HEK293 (cell line): Measurements from ENCODE around the gene XIRP2.

Experiments used
- CTCF ChIA-PET: fragments of 350-600 bp; formaldehyde crosslinking; extraction: SDS; loops from one replicate; lab custom pipeline; 2021; ENCODE audit warnings: antibody characterized with exemption; lab: Yijun Ruan, JAX
- POLR2A ChIA-PET: fragments of 300-600 bp; formaldehyde crosslinking; extraction: SDS; loops from one replicate; lab custom pipeline; 2020; ENCODE audit warnings: antibody characterized with exemption, inconsistent platforms; lab: Yijun Ruan, JAX
- H3K27ac ChIP-seq: fragments of 200-500 bp; sonication (Bioruptor generic); 2 replicates; pipeline ENCODE4 v1.5.1; 2014; ENCODE audit warnings: low read depth, low read length, control low read depth, inconsistent platforms; ENCODE audit errors: extremely low read depth
- H3K36me3 ChIP-seq, 2 experiments: fragments of 200-500 bp in 1 of 2; sonication (Bioruptor generic) in 1 of 2; 1 replicate in 1 of 2; 2 replicates in 1 of 2; pipeline ENCODE4 v1.5.1; 2014 to 2017; ENCODE audit warnings: inconsistent platforms in 2 of 2, low read length in 2 of 2; ENCODE audit not compliant: control insufficient read depth in 2 of 2, insufficient read depth in 1 of 2
- H3K4me1 ChIP-seq: fragments of 200-500 bp; sonication (Bioruptor generic); 2 replicates; pipeline ENCODE4 v1.5.1; 2014; ENCODE audit warnings: mild to moderate bottlenecking, low read length, inconsistent platforms; ENCODE audit not compliant: control insufficient read depth, insufficient read depth
- H3K4me3 ChIP-seq: 2 replicates; pipeline ENCODE4 v1.5.1; 2011; ENCODE audit warnings: low read depth, mild to moderate bottlenecking, control low read depth, low read length, moderate library complexity
- H3K9me3 ChIP-seq: fragments of 200-500 bp; sonication (Bioruptor generic); 2 replicates; pipeline ENCODE4 v1.5.1; 2014; ENCODE audit warnings: low read depth, low read length, inconsistent platforms; ENCODE audit not compliant: control insufficient read depth, insufficient read depth
- GLIS2 ChIP-seq: fragments of 450-650 bp; formaldehyde crosslinking; IDR thresholded peaks from 2 replicates; pipeline ENCODE4 v1.5.1; 2016; ENCODE audit warnings: missing biosample characterization, missing genetic modification characterization
- ZEB2 ChIP-seq: fragments of 450-650 bp; formaldehyde crosslinking; IDR thresholded peaks from 2 replicates; pipeline ENCODE4 v1.5.1; 2016; ENCODE audit warnings: missing biosample characterization, missing genetic modification characterization
- ZNF211 ChIP-seq: fragments of 450-650 bp; formaldehyde crosslinking; IDR thresholded peaks from 2 replicates; pipeline ENCODE4 v1.5.1; 2016; ENCODE audit warnings: low read depth, missing biosample characterization, missing genetic modification characterization
- ZNF354C ChIP-seq: fragments of 450-650 bp; formaldehyde crosslinking; IDR thresholded peaks from 2 replicates; pipeline ENCODE4 v1.5.1; 2016; ENCODE audit warnings: missing biosample characterization, missing genetic modification characterization, low read depth, borderline replicate concordance
- ZNF530 ChIP-seq: fragments of 450-650 bp; formaldehyde crosslinking; IDR thresholded peaks from 2 replicates; pipeline ENCODE4 v1.5.1; 2016; ENCODE audit warnings: low read depth, missing biosample characterization, missing genetic modification characterization
- ZNF629 ChIP-seq: fragments of 450-650 bp; formaldehyde crosslinking; IDR thresholded peaks from 2 replicates; pipeline ENCODE4 v1.5.1; 2017; ENCODE audit warnings: missing biosample characterization, missing genetic modification characterization
- ZNF670 ChIP-seq: fragments of 450-650 bp; formaldehyde crosslinking; IDR thresholded peaks from 2 replicates; pipeline ENCODE4 v1.5.1; 2016; ENCODE audit warnings: missing biosample characterization, missing genetic modification characterization, low read depth
- ZSCAN16 ChIP-seq: fragments of 450-650 bp; formaldehyde crosslinking; IDR thresholded peaks from 2 replicates; pipeline ENCODE4 v1.5.1; 2016; ENCODE audit warnings: missing biosample characterization, missing genetic modification characterization
- ZSCAN23 ChIP-seq: fragments of 450-650 bp; formaldehyde crosslinking; IDR thresholded peaks from 2 replicates; pipeline ENCODE4 v1.5.1; 2016; ENCODE audit warnings: missing biosample characterization, missing genetic modification characterization
- TF ChIP-seq, protein P1 (sequence below): fragments of 450-650 bp; formaldehyde crosslinking; conservative IDR thresholded peaks from 2 replicates; pipeline ENCODE4 v1.5.1; 2016; ENCODE audit warnings: low read depth, missing biosample characterization, missing genetic modification characterization
- TF ChIP-seq, protein P2 (sequence below): fragments of 450-650 bp; formaldehyde crosslinking; IDR thresholded peaks from 2 replicates; pipeline ENCODE4 v1.5.1; 2016; ENCODE audit warnings: missing biosample characterization, missing genetic modification characterization, borderline replicate concordance
- TF ChIP-seq, protein P3 (sequence below): fragments of 450-650 bp; formaldehyde crosslinking; IDR thresholded peaks from 2 replicates; pipeline ENCODE4 v1.5.1; 2016; ENCODE audit warnings: missing biosample characterization, missing genetic modification characterization, low read depth
- TF ChIP-seq, protein P4 (sequence below): fragments of 450-650 bp; formaldehyde crosslinking; IDR thresholded peaks from 2 replicates; pipeline ENCODE4 v1.5.1; 2016; ENCODE audit warnings: missing biosample characterization, missing genetic modification characterization
- TF ChIP-seq, protein P5 (sequence below): fragments of 450-650 bp; formaldehyde crosslinking; IDR thresholded peaks from 2 replicates; pipeline ENCODE4 v1.5.1; 2016; ENCODE audit warnings: missing biosample characterization, missing genetic modification characterization
- TF ChIP-seq, protein P6 (sequence below): fragments of 450-650 bp; formaldehyde crosslinking; conservative IDR thresholded peaks from 2 replicates; pipeline ENCODE4 v1.5.1; 2016; ENCODE audit warnings: low read depth, missing biosample characterization, missing genetic modification characterization
- TF ChIP-seq, protein P7 (sequence below): fragments of 450-650 bp; formaldehyde crosslinking; IDR thresholded peaks from 2 replicates; pipeline ENCODE4 v1.5.1; 2016; ENCODE audit warnings: missing biosample characterization, missing genetic modification characterization

XIRP2 gene

DNA sequence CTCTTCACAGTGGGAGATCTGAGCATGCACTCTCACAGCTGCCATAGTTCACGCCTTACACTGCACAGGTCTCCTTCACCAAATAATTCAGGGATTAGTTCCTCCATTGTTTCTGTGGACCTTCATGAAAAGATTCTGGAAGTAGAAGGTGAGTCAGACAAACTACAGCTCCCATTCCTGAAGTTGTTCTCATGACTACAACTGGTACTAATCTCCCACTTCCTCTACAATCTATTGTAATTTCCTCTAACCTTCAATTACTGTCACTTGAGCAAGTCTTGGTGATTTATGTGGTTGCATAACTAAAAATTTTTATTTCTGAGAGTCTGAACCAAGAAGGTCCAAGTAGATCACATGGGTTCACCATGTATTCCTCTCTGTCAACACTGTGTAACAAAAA, 128.7 kb downstream of the XIRP2 start (continued):
- TF ChIP-seq, protein P1, sequence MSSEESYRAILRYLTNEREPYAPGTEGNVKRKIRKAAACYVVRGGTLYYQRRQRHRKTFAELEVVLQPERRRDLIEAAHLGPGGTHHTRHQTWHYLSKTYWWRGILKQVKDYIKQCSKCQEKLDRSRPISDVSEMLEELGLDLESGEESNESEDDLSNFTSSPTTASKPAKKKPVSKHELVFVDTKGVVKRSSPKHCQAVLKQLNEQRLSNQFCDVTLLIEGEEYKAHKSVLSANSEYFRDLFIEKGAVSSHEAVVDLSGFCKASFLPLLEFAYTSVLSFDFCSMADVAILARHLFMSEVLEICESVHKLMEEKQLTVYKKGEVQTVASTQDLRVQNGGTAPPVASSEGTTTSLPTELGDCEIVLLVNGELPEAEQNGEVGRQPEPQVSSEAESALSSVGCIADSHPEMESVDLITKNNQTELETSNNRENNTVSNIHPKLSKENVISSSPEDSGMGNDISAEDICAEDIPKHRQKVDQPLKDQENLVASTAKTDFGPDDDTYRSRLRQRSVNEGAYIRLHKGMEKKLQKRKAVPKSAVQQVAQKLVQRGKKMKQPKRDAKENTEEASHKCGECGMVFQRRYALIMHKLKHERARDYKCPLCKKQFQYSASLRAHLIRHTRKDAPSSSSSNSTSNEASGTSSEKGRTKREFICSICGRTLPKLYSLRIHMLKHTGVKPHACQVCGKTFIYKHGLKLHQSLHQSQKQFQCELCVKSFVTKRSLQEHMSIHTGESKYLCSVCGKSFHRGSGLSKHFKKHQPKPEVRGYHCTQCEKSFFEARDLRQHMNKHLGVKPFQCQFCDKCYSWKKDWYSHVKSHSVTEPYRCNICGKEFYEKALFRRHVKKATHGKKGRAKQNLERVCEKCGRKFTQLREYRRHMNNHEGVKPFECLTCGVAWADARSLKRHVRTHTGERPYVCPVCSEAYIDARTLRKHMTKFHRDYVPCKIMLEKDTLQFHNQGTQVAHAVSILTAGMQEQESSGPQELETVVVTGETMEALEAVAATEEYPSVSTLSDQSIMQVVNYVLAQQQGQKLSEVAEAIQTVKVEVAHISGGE = no peak
- TF ChIP-seq, protein P2, sequence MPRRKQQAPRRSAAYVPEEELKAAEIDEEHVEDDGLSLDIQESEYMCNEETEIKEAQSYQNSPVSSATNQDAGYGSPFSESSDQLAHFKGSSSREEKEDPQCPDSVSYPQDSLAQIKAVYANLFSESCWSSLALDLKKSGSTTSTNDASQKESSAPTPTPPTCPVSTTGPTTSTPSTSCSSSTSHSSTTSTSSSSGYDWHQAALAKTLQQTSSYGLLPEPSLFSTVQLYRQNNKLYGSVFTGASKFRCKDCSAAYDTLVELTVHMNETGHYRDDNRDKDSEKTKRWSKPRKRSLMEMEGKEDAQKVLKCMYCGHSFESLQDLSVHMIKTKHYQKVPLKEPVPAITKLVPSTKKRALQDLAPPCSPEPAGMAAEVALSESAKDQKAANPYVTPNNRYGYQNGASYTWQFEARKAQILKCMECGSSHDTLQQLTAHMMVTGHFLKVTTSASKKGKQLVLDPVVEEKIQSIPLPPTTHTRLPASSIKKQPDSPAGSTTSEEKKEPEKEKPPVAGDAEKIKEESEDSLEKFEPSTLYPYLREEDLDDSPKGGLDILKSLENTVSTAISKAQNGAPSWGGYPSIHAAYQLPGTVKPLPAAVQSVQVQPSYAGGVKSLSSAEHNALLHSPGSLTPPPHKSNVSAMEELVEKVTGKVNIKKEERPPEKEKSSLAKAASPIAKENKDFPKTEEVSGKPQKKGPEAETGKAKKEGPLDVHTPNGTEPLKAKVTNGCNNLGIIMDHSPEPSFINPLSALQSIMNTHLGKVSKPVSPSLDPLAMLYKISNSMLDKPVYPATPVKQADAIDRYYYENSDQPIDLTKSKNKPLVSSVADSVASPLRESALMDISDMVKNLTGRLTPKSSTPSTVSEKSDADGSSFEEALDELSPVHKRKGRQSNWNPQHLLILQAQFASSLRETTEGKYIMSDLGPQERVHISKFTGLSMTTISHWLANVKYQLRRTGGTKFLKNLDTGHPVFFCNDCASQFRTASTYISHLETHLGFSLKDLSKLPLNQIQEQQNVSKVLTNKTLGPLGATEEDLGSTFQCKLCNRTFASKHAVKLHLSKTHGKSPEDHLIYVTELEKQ (tag by site-specific recombination) = no peak
- TF ChIP-seq ZNF354C (tag by site-specific recombination) (no peak), ZNF629 (tag by site-specific recombination) (no peak), GLIS2 (no peak), ZNF670 (no peak), ZNF530 (no peak)

DNA sequence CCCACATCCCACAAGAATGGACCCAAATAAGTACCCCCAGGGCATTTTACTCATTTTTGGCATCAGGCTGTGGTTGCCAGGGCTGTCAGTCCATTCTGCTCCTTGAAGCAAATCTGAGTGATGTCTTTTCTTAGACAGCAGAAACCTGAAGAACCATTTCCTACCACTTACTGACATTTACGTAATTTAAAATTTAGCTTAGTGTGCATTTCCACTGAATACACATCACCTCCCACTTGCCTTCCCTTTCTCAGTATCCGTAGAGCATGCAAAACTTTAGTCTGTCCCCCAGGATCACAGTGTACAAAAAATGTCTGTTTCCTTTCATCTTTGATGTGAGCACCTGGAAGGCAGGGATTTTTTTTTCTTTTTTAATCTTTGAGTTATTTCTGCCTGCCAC, 130.3 kb downstream of the XIRP2 start:
- Histone ChIP-seq H3K4me3 (no peak overlapping the region), H3K36me3 (no peaks in the 10 kb centered on the region), H3K9me3 (no peaks in the 10 kb centered on the region), H3K27ac (no peak overlapping the region), H3K4me1 (no peaks in the 10 kb centered on the region)
- CTCF ChIA-PET = no interaction called here
- POLR2A ChIA-PET = no interaction called here
- no peak for TF ChIP-seq ZEB2 (tag by site-specific recombination)
- TF ChIP-seq, protein P3, sequence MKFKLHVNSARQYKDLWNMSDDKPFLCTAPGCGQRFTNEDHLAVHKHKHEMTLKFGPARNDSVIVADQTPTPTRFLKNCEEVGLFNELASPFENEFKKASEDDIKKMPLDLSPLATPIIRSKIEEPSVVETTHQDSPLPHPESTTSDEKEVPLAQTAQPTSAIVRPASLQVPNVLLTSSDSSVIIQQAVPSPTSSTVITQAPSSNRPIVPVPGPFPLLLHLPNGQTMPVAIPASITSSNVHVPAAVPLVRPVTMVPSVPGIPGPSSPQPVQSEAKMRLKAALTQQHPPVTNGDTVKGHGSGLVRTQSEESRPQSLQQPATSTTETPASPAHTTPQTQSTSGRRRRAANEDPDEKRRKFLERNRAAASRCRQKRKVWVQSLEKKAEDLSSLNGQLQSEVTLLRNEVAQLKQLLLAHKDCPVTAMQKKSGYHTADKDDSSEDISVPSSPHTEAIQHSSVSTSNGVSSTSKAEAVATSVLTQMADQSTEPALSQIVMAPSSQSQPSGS (tag by site-specific recombination) = no peak
- TF ChIP-seq, protein P4, sequence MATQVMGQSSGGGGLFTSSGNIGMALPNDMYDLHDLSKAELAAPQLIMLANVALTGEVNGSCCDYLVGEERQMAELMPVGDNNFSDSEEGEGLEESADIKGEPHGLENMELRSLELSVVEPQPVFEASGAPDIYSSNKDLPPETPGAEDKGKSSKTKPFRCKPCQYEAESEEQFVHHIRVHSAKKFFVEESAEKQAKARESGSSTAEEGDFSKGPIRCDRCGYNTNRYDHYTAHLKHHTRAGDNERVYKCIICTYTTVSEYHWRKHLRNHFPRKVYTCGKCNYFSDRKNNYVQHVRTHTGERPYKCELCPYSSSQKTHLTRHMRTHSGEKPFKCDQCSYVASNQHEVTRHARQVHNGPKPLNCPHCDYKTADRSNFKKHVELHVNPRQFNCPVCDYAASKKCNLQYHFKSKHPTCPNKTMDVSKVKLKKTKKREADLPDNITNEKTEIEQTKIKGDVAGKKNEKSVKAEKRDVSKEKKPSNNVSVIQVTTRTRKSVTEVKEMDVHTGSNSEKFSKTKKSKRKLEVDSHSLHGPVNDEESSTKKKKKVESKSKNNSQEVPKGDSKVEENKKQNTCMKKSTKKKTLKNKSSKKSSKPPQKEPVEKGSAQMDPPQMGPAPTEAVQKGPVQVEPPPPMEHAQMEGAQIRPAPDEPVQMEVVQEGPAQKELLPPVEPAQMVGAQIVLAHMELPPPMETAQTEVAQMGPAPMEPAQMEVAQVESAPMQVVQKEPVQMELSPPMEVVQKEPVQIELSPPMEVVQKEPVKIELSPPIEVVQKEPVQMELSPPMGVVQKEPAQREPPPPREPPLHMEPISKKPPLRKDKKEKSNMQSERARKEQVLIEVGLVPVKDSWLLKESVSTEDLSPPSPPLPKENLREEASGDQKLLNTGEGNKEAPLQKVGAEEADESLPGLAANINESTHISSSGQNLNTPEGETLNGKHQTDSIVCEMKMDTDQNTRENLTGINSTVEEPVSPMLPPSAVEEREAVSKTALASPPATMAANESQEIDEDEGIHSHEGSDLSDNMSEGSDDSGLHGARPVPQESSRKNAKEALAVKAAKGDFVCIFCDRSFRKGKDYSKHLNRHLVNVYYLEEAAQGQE (tag by site-specific recombination) = no peak
- TF ChIP-seq, protein P5, sequence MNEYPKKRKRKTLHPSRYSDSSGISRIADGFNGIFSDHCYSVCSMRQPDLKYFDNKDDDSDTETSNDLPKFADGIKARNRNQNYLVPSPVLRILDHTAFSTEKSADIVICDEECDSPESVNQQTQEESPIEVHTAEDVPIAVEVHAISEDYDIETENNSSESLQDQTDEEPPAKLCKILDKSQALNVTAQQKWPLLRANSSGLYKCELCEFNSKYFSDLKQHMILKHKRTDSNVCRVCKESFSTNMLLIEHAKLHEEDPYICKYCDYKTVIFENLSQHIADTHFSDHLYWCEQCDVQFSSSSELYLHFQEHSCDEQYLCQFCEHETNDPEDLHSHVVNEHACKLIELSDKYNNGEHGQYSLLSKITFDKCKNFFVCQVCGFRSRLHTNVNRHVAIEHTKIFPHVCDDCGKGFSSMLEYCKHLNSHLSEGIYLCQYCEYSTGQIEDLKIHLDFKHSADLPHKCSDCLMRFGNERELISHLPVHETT (tag by site-specific recombination) = no peak
- TF ChIP-seq, protein P6, sequence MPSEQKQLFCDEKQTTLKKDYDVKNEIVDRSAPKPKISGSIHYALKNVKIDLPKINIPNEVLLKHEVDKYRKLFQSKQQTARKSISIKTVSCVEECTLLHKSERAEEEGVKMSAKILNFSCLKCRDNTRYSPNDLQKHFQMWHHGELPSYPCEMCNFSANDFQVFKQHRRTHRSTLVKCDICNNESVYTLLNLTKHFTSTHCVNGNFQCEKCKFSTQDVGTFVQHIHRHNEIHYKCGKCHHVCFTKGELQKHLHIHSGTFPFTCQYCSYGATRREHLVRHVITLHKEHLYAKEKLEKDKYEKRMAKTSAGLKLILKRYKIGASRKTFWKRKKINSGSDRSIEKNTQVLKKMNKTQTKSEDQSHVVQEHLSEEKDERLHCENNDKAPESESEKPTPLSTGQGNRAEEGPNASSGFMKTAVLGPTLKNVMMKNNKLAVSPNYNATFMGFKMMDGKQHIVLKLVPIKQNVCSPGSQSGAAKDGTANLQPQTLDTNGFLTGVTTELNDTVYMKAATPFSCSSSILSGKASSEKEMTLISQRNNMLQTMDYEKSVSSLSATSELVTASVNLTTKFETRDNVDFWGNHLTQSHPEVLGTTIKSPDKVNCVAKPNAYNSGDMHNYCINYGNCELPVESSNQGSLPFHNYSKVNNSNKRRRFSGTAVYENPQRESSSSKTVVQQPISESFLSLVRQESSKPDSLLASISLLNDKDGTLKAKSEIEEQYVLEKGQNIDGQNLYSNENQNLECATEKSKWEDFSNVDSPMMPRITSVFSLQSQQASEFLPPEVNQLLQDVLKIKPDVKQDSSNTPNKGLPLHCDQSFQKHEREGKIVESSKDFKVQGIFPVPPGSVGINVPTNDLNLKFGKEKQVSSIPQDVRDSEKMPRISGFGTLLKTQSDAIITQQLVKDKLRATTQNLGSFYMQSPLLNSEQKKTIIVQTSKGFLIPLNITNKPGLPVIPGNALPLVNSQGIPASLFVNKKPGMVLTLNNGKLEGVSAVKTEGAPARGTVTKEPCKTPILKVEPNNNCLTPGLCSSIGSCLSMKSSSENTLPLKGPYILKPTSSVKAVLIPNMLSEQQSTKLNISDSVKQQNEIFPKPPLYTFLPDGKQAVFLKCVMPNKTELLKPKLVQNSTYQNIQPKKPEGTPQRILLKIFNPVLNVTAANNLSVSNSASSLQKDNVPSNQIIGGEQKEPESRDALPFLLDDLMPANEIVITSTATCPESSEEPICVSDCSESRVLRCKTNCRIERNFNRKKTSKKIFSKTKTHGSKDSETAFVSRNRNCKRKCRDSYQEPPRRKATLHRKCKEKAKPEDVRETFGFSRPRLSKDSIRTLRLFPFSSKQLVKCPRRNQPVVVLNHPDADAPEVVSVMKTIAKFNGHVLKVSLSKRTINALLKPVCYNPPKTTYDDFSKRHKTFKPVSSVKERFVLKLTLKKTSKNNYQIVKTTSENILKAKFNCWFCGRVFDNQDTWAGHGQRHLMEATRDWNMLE = no peak
- TF ChIP-seq ZSCAN23 = no peak
- TF ChIP-seq, protein P7, sequence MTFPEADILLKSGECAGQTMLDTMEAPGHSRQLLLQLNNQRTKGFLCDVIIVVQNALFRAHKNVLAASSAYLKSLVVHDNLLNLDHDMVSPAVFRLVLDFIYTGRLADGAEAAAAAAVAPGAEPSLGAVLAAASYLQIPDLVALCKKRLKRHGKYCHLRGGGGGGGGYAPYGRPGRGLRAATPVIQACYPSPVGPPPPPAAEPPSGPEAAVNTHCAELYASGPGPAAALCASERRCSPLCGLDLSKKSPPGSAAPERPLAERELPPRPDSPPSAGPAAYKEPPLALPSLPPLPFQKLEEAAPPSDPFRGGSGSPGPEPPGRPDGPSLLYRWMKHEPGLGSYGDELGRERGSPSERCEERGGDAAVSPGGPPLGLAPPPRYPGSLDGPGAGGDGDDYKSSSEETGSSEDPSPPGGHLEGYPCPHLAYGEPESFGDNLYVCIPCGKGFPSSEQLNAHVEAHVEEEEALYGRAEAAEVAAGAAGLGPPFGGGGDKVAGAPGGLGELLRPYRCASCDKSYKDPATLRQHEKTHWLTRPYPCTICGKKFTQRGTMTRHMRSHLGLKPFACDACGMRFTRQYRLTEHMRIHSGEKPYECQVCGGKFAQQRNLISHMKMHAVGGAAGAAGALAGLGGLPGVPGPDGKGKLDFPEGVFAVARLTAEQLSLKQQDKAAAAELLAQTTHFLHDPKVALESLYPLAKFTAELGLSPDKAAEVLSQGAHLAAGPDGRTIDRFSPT (tag by site-specific recombination) = no peak
- no peak for TF ChIP-seq ZSCAN16
- no peak for TF ChIP-seq ZNF211 (tag by site-specific recombination)
